Measurements from ENCODE around the gene CCDC7.
"Not testable (repeated sequence)": the region's sequence is repeated elsewhere in the genome, so short reads cannot be mapped to it uniquely, and the experiment has no call there.

CCDC7 gene

GRCh38 chr10:32530231-32530630 lies 84.3 kb downstream of the CCDC7 start:
- TF ChIP-seq CTCF (IDR thresholded peaks at IDR 0.05; ENCODE audit: borderline replicate concordance, insufficient read depth, low read depth, low read length): no peak
- H3K4me3 ChIP-seq (ENCODE audit: low read depth, low read length): no peak overlapping the region

- TF ChIP-seq CTCF (IDR thresholded peaks at IDR 0.05; ENCODE audit: borderline replicate concordance, insufficient read depth, low read depth, low read length): no peak
- H3K4me3 ChIP-seq (ENCODE audit: low read depth, low read length): no peak overlapping the region
These were observed 92.3 kb downstream of the CCDC7 start for GRCh38 chr10:32538256-32538655.

- no peak for TF ChIP-seq CTCF (IDR thresholded peaks at IDR 0.05; ENCODE audit: borderline replicate concordance, insufficient read depth, low read depth, low read length)
- H3K4me3 ChIP-seq (ENCODE audit: low read depth, low read length): no peak overlapping the region
These were observed 94.9 kb downstream of the CCDC7 start for GRCh38 chr10:32540691-32541470.

GRCh38 chr10:32548208-32548607 lies 102.3 kb downstream of the CCDC7 start:
- no peak for TF ChIP-seq CTCF (IDR thresholded peaks at IDR 0.05; ENCODE audit: borderline replicate concordance, insufficient read depth, low read depth, low read length)
- no peak overlapping the region for H3K4me3 ChIP-seq (ENCODE audit: low read depth, low read length)

GRCh38 chr10:32556783-32557395 lies 110.9 kb downstream of the CCDC7 start:
- no peak overlapping the region for H3K4me3 ChIP-seq (ENCODE audit: low read depth, low read length)
- TF ChIP-seq CTCF (IDR thresholded peaks at IDR 0.05; ENCODE audit: borderline replicate concordance, insufficient read depth, low read depth, low read length): no peak

GRCh38 chr10:32562695-32563094 lies 116.8 kb downstream of the CCDC7 start:
- not testable (repeated sequence) for H3K4me3 ChIP-seq (ENCODE audit: low read depth, low read length)

- H3K4me3 ChIP-seq (ENCODE audit: low read depth, low read length): no peak overlapping the region
- TF ChIP-seq CTCF (IDR thresholded peaks at IDR 0.05; ENCODE audit: borderline replicate concordance, insufficient read depth, low read depth, low read length): no peak
These were observed 131.5 kb downstream of the CCDC7 start for GRCh38 chr10:32577448-32577847.

Measured in GM12875 (cell line).